GM23338 (cell line): ENCODE data around the gene KLHDC2.
A peak's percentile ranks its signal among the peaks of the same experiment; 100 is the strongest.

Experiments used
- EZH2 ChIP-seq: fragments of 200-600 bp; sonication (generic); IDR thresholded peaks from one replicate; pipeline ENCODE4 v1.8.0; 2017; ENCODE audit warnings: antibody characterized with exemption, mild to moderate bottlenecking, low read depth; ENCODE audit not compliant: unreplicated experiment
- JUNB ChIP-seq: IDR thresholded peaks from one replicate; pipeline ENCODE4 v1.6.1; 2016; ENCODE audit warnings: antibody characterized with exemption; ENCODE audit not compliant: unreplicated experiment
- TF ChIP-seq, protein P1 (sequence below), 2 experiments: fragments of 200-600 bp in 1 of 2; sonication (generic) in 1 of 2; conservative IDR thresholded peaks; 2 replicates each; pipeline versions ENCODE4 v1.5.1 to v1.6.1; 2016 to 2017; ENCODE audit warnings: antibody characterized with exemption in 2 of 2, low read depth in 2 of 2, mild to moderate bottlenecking in 2 of 2, moderate library complexity in 1 of 2
- TF ChIP-seq, protein P2 (sequence below): IDR thresholded peaks from one replicate; pipeline ENCODE4 v1.6.1; 2018; ENCODE audit warnings: antibody characterized with exemption; ENCODE audit not compliant: unreplicated experiment

DNA sequence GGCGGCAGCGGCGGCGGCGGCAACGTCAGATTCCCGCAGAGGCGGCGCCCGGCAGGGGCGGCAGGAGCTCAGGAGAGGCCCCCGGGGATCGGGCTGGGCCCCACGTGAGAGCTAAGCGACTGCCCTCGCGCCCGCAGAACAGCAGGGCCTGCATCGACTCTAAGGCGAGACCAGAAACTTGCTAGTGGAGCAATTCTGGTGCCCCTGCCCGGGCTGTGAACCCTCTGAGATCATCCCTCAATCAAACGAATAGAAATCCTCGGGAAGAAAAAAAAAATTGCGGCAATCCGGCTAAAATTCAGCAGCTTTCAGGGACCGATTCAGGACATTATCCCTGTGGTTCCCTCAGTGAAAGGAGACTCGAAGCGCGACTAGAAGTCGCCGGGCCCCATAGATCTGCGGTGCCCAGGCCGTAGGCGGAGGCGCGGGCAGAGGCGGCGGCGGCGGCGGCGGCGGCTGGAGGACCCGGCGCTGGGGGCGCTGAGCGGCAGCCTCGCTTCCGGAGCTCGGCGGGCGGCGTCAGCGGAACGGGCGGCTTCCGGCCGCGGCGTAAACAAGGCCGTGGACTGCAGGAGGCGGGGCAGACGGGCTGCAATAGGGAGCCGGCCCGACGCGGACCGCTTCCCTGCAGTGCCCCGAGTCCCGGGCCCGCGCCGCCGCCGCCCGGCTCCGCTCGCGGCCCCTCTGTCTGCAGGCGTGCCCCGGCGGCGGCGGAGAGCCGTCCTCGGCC lies at the start of gene KLHDC2:
- no peak for TF ChIP-seq JUNB
- TF ChIP-seq, protein P1, sequence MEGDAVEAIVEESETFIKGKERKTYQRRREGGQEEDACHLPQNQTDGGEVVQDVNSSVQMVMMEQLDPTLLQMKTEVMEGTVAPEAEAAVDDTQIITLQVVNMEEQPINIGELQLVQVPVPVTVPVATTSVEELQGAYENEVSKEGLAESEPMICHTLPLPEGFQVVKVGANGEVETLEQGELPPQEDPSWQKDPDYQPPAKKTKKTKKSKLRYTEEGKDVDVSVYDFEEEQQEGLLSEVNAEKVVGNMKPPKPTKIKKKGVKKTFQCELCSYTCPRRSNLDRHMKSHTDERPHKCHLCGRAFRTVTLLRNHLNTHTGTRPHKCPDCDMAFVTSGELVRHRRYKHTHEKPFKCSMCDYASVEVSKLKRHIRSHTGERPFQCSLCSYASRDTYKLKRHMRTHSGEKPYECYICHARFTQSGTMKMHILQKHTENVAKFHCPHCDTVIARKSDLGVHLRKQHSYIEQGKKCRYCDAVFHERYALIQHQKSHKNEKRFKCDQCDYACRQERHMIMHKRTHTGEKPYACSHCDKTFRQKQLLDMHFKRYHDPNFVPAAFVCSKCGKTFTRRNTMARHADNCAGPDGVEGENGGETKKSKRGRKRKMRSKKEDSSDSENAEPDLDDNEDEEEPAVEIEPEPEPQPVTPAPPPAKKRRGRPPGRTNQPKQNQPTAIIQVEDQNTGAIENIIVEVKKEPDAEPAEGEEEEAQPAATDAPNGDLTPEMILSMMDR (conservative IDR thresholded peaks at IDR 0.05; ENCODE audit: low read depth in 2 of 2), result peak in 1 of 2 experiments; percentile 60; a peak in 3 of 4 replicates
- TF ChIP-seq, protein P2, sequence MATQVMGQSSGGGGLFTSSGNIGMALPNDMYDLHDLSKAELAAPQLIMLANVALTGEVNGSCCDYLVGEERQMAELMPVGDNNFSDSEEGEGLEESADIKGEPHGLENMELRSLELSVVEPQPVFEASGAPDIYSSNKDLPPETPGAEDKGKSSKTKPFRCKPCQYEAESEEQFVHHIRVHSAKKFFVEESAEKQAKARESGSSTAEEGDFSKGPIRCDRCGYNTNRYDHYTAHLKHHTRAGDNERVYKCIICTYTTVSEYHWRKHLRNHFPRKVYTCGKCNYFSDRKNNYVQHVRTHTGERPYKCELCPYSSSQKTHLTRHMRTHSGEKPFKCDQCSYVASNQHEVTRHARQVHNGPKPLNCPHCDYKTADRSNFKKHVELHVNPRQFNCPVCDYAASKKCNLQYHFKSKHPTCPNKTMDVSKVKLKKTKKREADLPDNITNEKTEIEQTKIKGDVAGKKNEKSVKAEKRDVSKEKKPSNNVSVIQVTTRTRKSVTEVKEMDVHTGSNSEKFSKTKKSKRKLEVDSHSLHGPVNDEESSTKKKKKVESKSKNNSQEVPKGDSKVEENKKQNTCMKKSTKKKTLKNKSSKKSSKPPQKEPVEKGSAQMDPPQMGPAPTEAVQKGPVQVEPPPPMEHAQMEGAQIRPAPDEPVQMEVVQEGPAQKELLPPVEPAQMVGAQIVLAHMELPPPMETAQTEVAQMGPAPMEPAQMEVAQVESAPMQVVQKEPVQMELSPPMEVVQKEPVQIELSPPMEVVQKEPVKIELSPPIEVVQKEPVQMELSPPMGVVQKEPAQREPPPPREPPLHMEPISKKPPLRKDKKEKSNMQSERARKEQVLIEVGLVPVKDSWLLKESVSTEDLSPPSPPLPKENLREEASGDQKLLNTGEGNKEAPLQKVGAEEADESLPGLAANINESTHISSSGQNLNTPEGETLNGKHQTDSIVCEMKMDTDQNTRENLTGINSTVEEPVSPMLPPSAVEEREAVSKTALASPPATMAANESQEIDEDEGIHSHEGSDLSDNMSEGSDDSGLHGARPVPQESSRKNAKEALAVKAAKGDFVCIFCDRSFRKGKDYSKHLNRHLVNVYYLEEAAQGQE, result no peak
- TF ChIP-seq EZH2, result no peak
